ENCODE data around the gene VWC2L.

The VWC2L gene

GRCh38 chr2:214482728-214483127, 71.9 kb downstream of the VWC2L start:
- H3K36me3 ChIP-seq (ENCODE audit: control insufficient read depth, low read length): no peaks in the 10 kb centered on the region
- no peaks in the 10 kb centered on the region; the same call in 1 of the 2 replicates for H3K9me3 ChIP-seq (ENCODE audit: control insufficient read depth, insufficient read depth, low read length)
- H3K27ac ChIP-seq (ENCODE audit: low read depth, low read length): no peak overlapping the region
- H3K79me2 ChIP-seq (ENCODE audit: control insufficient read depth, low read length): no peaks in the 10 kb centered on the region
- no peaks in the 10 kb centered on the region for H3K27me3 ChIP-seq (ENCODE audit: control insufficient read depth, low read length)
- H3F3A ChIP-seq (ENCODE audit: control insufficient read depth, insufficient read depth): no peaks in the 10 kb centered on the region
- no peak overlapping the region for H3K4me2 ChIP-seq (ENCODE audit: low read length)
- TF ChIP-seq CTCF (IDR thresholded peaks at IDR 0.05; ENCODE audit: low read depth, low read length, poor library complexity, severe bottlenecking): no peak
- TF ChIP-seq EZH2phosphoT487 (IDR thresholded peaks at IDR 0.05; ENCODE audit: borderline replicate concordance, low read length): no peak
- H3K9me2 ChIP-seq (replicated peaks; ENCODE audit: control insufficient read depth, low read length): no peaks in the 10 kb centered on the region; the same call in 1 of the 2 replicates
- no peaks in the 10 kb centered on the region for H4K20me1 ChIP-seq (ENCODE audit: control insufficient read depth, insufficient read depth, low read depth, low read length)
- H3K4me1 ChIP-seq (ENCODE audit: control insufficient read depth, low read length): no peaks in the 10 kb centered on the region
- no peak overlapping the region for H3K4me3 ChIP-seq (ENCODE audit: low read length)

- no peaks in the 10 kb centered on the region for H4K20me1 ChIP-seq (ENCODE audit: control insufficient read depth, insufficient read depth, low read depth, low read length)
- no peaks in the 10 kb centered on the region for H3K36me3 ChIP-seq (ENCODE audit: control insufficient read depth, low read length)
- no peaks in the 10 kb centered on the region; the same call in 1 of the 2 replicates for H3K9me2 ChIP-seq (replicated peaks; ENCODE audit: control insufficient read depth, low read length)
- TF ChIP-seq CTCF (IDR thresholded peaks at IDR 0.05; ENCODE audit: low read depth, low read length, poor library complexity, severe bottlenecking) (no peak), EZH2phosphoT487 (IDR thresholded peaks at IDR 0.05; ENCODE audit: borderline replicate concordance, low read length) (no peak)
- H3K9me3 ChIP-seq (ENCODE audit: control insufficient read depth, insufficient read depth, low read length): no peaks in the 10 kb centered on the region; the same call in 1 of the 2 replicates
- H3K27ac ChIP-seq (ENCODE audit: low read depth, low read length): no peak overlapping the region
- no peaks in the 10 kb centered on the region for H3K79me2 ChIP-seq (ENCODE audit: control insufficient read depth, low read length)
- no peak overlapping the region for H3K4me2 ChIP-seq (ENCODE audit: low read length)
- H3F3A ChIP-seq (ENCODE audit: control insufficient read depth, insufficient read depth): no peaks in the 10 kb centered on the region
- H3K27me3 ChIP-seq (ENCODE audit: control insufficient read depth, low read length): no peaks in the 10 kb centered on the region
- no peaks in the 10 kb centered on the region for H3K4me1 ChIP-seq (ENCODE audit: control insufficient read depth, low read length)
- no peak overlapping the region for H3K4me3 ChIP-seq (ENCODE audit: low read length)
These were observed 73.4 kb downstream of the VWC2L start for GRCh38 chr2:214484239-214484638.

GRCh38 chr2:214484701-214485100, 73.8 kb downstream of the VWC2L start:
- H4K20me1 ChIP-seq (ENCODE audit: control insufficient read depth, insufficient read depth, low read depth, low read length): no peaks in the 10 kb centered on the region
- no peak overlapping the region for H3K4me3 ChIP-seq (ENCODE audit: low read length)
- TF ChIP-seq CTCF (IDR thresholded peaks at IDR 0.05; ENCODE audit: low read depth, low read length, poor library complexity, severe bottlenecking) (no peak), EZH2phosphoT487 (IDR thresholded peaks at IDR 0.05; ENCODE audit: borderline replicate concordance, low read length) (no peak)
- H3K79me2 ChIP-seq (ENCODE audit: control insufficient read depth, low read length): no peaks in the 10 kb centered on the region
- H3K27me3 ChIP-seq (ENCODE audit: control insufficient read depth, low read length): no peaks in the 10 kb centered on the region
- no peaks in the 10 kb centered on the region for H3F3A ChIP-seq (ENCODE audit: control insufficient read depth, insufficient read depth)
- H3K36me3 ChIP-seq (ENCODE audit: control insufficient read depth, low read length): no peaks in the 10 kb centered on the region
- H3K4me1 ChIP-seq (ENCODE audit: control insufficient read depth, low read length): no peaks in the 10 kb centered on the region
- H3K9me2 ChIP-seq (replicated peaks; ENCODE audit: control insufficient read depth, low read length): no peaks in the 10 kb centered on the region; the same call in 1 of the 2 replicates
- no peaks in the 10 kb centered on the region; the same call in 1 of the 2 replicates for H3K9me3 ChIP-seq (ENCODE audit: control insufficient read depth, insufficient read depth, low read length)
- no peak overlapping the region for H3K27ac ChIP-seq (ENCODE audit: low read depth, low read length)
- no peak overlapping the region for H3K4me2 ChIP-seq (ENCODE audit: low read length)
